ENCODE data around the gene TMEM185B. TPM values are rescaled to one million over a fixed set of nuclear protein-coding genes. Genes with fewer than 3 reads are reported as not detected.

Gene TMEM185B
- total and polyA plus RNA-seq, 2 donors (not counting 3 experiments of a cell fraction or from before 2014, with no cell fraction given) = 29.9 to 31.8 TPM

DNA sequence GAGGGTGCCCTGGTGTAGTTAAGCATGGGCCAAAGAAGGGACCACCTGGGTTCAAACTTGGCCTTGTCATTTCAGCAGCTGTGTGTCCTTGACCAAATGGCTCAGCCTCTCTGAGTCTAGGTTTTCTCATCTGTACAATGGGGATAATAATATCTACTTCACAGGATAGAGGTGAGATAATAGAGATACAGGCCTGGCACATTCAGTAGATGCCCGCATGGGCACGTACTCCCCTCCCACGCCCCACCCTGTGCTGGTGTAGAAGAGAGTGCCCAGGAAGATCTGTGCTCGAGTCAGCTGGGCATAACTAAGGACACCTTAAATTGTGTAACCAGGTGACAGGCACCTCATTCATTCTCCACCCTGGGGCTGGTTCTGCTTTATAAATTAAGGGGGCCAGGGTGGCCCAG lies 8.4 kb upstream of the TMEM185B start:
- dilution Hi-C loops (cut with MboI; ENCODE audit: extremely low pct_ligation_motif_present, low sequenced_read_pairs) (no loop called here), intact Hi-C loops (cut with micrococcal nuclease) (no loop called here)
- Histone ChIP-seq H3K27me3 (ENCODE audit: control insufficient read depth in 2 of 2, insufficient read depth in 2 of 2, low read length in 2 of 2) (peaks cover 0 to 3% of the 10 kb centered on the region in 2 experiments), H3K9me1 (replicated peaks; ENCODE audit: control insufficient read depth, extremely low read depth, insufficient read depth, low read length) (no peaks in the 10 kb centered on the region), H2AFZ (ENCODE audit: low read depth, low read length) (no peak overlapping the region), H3K27ac (ENCODE audit: insufficient read depth, low read depth, low read length) (no peak overlapping the region), H4K20me1 (replicated peaks; ENCODE audit: control insufficient read depth, extremely low read depth, insufficient read depth, low read length) (no peaks in the 10 kb centered on the region), H3K4me2 (ENCODE audit: insufficient read depth, low read length) (no peak overlapping the region), H3K4me3 (replicated peaks in 1 of 3; ENCODE audit: insufficient read depth in 1 of 3, low read depth in 1 of 3, low read length in 3 of 3) (no peak overlapping the region), H3K36me3 (ENCODE audit: control insufficient read depth in 2 of 2, extremely low read depth in 1 of 2, insufficient read depth in 2 of 2, low read length in 2 of 2) (no peaks in the 10 kb centered on the region), H3K9ac (replicated peaks; ENCODE audit: extremely low read depth, insufficient read depth, low read length) (no peak overlapping the region), H3K79me2 (ENCODE audit: control insufficient read depth, insufficient read depth, low read length) (no peaks in the 10 kb centered on the region), H3K9me3 (replicated peaks; ENCODE audit: control insufficient read depth, insufficient read depth, low read length) (no peaks in the 10 kb centered on the region), H3K4me1 (ENCODE audit: control insufficient read depth, extremely low read depth, insufficient read depth, low read length) (no peaks in the 10 kb centered on the region)
- ChIA-PET CTCF (interaction anchor here (0.7 to 2.0 kb wide), 5 partner anchors 9 to 82 kb away, joined by 3 to 5 read pairs (median 4); partner anchors contain the start of gene TMEM185B), POLR2A (interaction anchor here (1.1 kb wide), 1 partner anchor 8 kb away, joined by 4 read pairs; the partner anchor contains the start of gene TMEM185B)
- FAIRE-seq (no peak), DNase-seq (ENCODE audit: low read depth, low spot score) (no peak)
- BruUV-seq (replicated peaks) = no TSS peak
- no peak for TF ChIP-seq GATA2 (IDR thresholded peaks at IDR 0.05; ENCODE audit: insufficient read depth, insufficient read length, low read depth, low read length)
- no peak for TF ChIP-seq POLR2AphosphoS5 (IDR thresholded peaks at IDR 0.05; ENCODE audit: insufficient read depth, low read depth, low read length)
- no peak for TF ChIP-seq MYC (IDR thresholded peaks at IDR 0.05; ENCODE audit: low read depth, low read length)
- TF ChIP-seq JUN (IDR thresholded peaks at IDR 0.05; ENCODE audit: borderline replicate concordance, insufficient read depth, insufficient read length, low read depth) = no peak
- TF ChIP-seq, protein P1, sequence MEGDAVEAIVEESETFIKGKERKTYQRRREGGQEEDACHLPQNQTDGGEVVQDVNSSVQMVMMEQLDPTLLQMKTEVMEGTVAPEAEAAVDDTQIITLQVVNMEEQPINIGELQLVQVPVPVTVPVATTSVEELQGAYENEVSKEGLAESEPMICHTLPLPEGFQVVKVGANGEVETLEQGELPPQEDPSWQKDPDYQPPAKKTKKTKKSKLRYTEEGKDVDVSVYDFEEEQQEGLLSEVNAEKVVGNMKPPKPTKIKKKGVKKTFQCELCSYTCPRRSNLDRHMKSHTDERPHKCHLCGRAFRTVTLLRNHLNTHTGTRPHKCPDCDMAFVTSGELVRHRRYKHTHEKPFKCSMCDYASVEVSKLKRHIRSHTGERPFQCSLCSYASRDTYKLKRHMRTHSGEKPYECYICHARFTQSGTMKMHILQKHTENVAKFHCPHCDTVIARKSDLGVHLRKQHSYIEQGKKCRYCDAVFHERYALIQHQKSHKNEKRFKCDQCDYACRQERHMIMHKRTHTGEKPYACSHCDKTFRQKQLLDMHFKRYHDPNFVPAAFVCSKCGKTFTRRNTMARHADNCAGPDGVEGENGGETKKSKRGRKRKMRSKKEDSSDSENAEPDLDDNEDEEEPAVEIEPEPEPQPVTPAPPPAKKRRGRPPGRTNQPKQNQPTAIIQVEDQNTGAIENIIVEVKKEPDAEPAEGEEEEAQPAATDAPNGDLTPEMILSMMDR (IDR thresholded peaks at IDR 0.05; ENCODE audit: extremely low read depth in 1 of 2, insufficient read depth in 1 of 2, low read depth in 1 of 2, low read length in 2 of 2) = no peak
- TF ChIP-seq, protein P2, sequence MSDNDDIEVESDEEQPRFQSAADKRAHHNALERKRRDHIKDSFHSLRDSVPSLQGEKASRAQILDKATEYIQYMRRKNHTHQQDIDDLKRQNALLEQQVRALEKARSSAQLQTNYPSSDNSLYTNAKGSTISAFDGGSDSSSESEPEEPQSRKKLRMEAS (IDR thresholded peaks at IDR 0.05; ENCODE audit: insufficient read depth, insufficient read length) = no peak
- TF ChIP-seq EZH2 (IDR thresholded peaks at IDR 0.05; ENCODE audit: borderline replicate concordance, low read depth, low read length, severe bottlenecking) = no peak
